SK-N-SH treated with all-trans-retinoic acid at 6 μM for 48 hours (cell line): ENCODE measurements around the gene CCDC148.

ENCODE experiments used
- ATAC-seq: fragments of 200-7000 bp; cut with Tn5 transposase; 3 replicates; pipeline ENCODE4 v1.9.1; 2020; ENCODE audit warnings: mild to moderate bottlenecking, moderate library complexity
- ARNTL ChIP-seq: fragments of 450-650 bp; formaldehyde crosslinking; IDR thresholded peaks from 2 replicates; pipeline ENCODE4 v1.5.0; 2020; ENCODE audit warnings: low read depth, mild to moderate bottlenecking, moderate library complexity, borderline replicate concordance
- BACH2 ChIP-seq: fragments of 250-450 bp; sonication (Bioruptor Pico); IDR thresholded peaks from 2 replicates; pipeline ENCODE4 v1.9.0; 2021; ENCODE audit warnings: mild to moderate bottlenecking, borderline replicate concordance
- CSDC2 ChIP-seq: fragments of 250-450 bp; sonication (Bioruptor Pico); IDR thresholded peaks from 2 replicates; pipeline ENCODE4 v1.5.0; 2020; ENCODE audit warnings: mild to moderate bottlenecking, moderate library complexity
- ESRRG ChIP-seq: fragments of 250-450 bp; sonication (Bioruptor Pico); IDR thresholded peaks from 2 replicates; pipeline ENCODE4 v1.6.1; 2021; ENCODE audit warnings: mild to moderate bottlenecking
- GLIS3 ChIP-seq: fragments of 250-450 bp; sonication (Bioruptor Pico); IDR thresholded peaks from 2 replicates; pipeline ENCODE4 v1.5.0; 2020; ENCODE audit warnings: mild to moderate bottlenecking, moderate library complexity
- ISL1 ChIP-seq: fragments of 250-450 bp; sonication (Bioruptor Pico); IDR thresholded peaks from 2 replicates; pipeline ENCODE4 v2.1.2; 2022; ENCODE audit warnings: mild to moderate bottlenecking, moderate library complexity
- OSR1 ChIP-seq: fragments of 250-450 bp; sonication (Bioruptor Pico); IDR thresholded peaks from 2 replicates; pipeline ENCODE4 v1.8.0; 2022; ENCODE audit warnings: moderate library complexity, mild to moderate bottlenecking, inconsistent platforms
- PPARA ChIP-seq: fragments of 250-450 bp; sonication (Bioruptor Pico); IDR thresholded peaks from 2 replicates; pipeline ENCODE4 v1.5.0; 2020; ENCODE audit warnings: mild to moderate bottlenecking, borderline replicate concordance
- RARB ChIP-seq: fragments of 250-450 bp; sonication (Bioruptor Pico); IDR thresholded peaks from 2 replicates; pipeline ENCODE4 v1.8.0; 2021; ENCODE audit warnings: mild to moderate bottlenecking, moderate library complexity
- TCF4 ChIP-seq: fragments of 250-450 bp; sonication (Bioruptor Pico); IDR thresholded peaks from 2 replicates; pipeline ENCODE4 v1.8.0; 2021; ENCODE audit warnings: mild to moderate bottlenecking, moderate library complexity, borderline replicate concordance
- TOX ChIP-seq: fragments of 250-450 bp; sonication (Bioruptor Pico); IDR thresholded peaks from 2 replicates; pipeline ENCODE4 v1.8.0; 2021; ENCODE audit warnings: mild to moderate bottlenecking, moderate library complexity, borderline replicate concordance
- ZC3H10 ChIP-seq: fragments of 250-450 bp; sonication (Bioruptor Pico); IDR thresholded peaks from 2 replicates; pipeline ENCODE4 v1.5.1; 2021; ENCODE audit warnings: mild to moderate bottlenecking, moderate library complexity
- ZFP3 ChIP-seq: fragments of 250-450 bp; sonication (Bioruptor Pico); IDR thresholded peaks from 2 replicates; pipeline ENCODE4 v1.5.0; 2020; ENCODE audit warnings: mild to moderate bottlenecking, moderate library complexity
- ZFP30 ChIP-seq: fragments of 450-650 bp; formaldehyde crosslinking; IDR thresholded peaks from 2 replicates; pipeline ENCODE4 v1.5.0; 2022; ENCODE audit warnings: mild to moderate bottlenecking, moderate library complexity
- ZNF565 ChIP-seq: fragments of 450-650 bp; formaldehyde crosslinking; conservative IDR thresholded peaks from 2 replicates; pipeline ENCODE4 v1.5.0; 2020; ENCODE audit warnings: low read depth, mild to moderate bottlenecking, moderate library complexity
- ZNF70 ChIP-seq: fragments of 450-650 bp; formaldehyde crosslinking; IDR thresholded peaks from 2 replicates; pipeline ENCODE4 v1.5.0; 2020; ENCODE audit warnings: mild to moderate bottlenecking, moderate library complexity
- ZNF8 ChIP-seq: fragments of 450-650 bp; formaldehyde crosslinking; IDR thresholded peaks from 2 replicates; pipeline ENCODE4 v1.5.0; 2020; ENCODE audit warnings: mild to moderate bottlenecking, moderate library complexity
- TF ChIP-seq, protein P1 (sequence below): fragments of 250-450 bp; sonication (Bioruptor Pico); IDR thresholded peaks from 2 replicates; pipeline ENCODE4 v1.5.1; 2020; ENCODE audit warnings: low read depth, mild to moderate bottlenecking, moderate library complexity
- TF ChIP-seq, protein P2 (sequence below): fragments of 250-450 bp; sonication (Bioruptor Pico); IDR thresholded peaks from 2 replicates; pipeline ENCODE4 v1.5.0; 2020; ENCODE audit warnings: mild to moderate bottlenecking, moderate library complexity
- TF ChIP-seq, protein P3 (sequence below): fragments of 250-450 bp; sonication (Bioruptor Pico); IDR thresholded peaks from 2 replicates; pipeline ENCODE4 v1.8.0; 2021; ENCODE audit warnings: low read depth, mild to moderate bottlenecking, moderate library complexity, borderline replicate concordance
- TF ChIP-seq, protein P4 (sequence below): fragments of 250-450 bp; sonication (Bioruptor Pico); IDR thresholded peaks from 2 replicates; pipeline ENCODE4 v1.8.0; 2020; ENCODE audit warnings: mild to moderate bottlenecking, moderate library complexity, borderline replicate concordance
- TF ChIP-seq, protein P5 (sequence below): fragments of 250-450 bp; sonication (Bioruptor Pico); IDR thresholded peaks from 2 replicates; pipeline ENCODE4 v1.5.1; 2021; ENCODE audit warnings: mild to moderate bottlenecking, moderate library complexity

Gene CCDC148

DNA sequence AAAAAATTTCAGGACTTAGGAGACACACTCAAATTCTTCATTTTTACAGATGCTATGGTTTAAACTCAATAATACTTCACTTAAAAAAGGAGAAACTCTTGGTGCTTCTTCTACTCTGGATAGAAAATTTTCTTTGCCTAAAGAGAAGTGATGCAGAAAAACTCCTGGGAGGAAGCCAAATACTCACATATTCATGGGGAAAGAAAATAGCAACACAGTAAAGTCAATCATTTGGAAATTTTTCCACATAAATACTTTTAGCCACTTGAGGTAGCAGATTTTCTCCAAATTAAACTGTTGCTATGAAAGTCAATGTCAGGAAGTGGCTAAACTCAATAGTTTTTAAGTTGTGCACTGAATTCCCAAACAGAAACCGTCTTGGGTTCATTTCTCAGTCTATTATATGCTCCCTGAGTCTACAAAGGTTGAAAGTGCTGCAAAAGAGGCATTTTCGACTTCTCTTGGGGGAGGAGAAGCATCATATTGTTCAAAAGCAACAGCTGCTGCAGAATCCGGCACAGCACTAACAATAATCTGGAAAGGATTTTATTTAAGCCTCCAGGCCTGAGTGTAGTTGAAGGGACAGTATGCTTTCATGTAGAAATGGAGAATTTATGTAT is 273.8 kb downstream of the CCDC148 start:
- ATAC-seq, result no peak
- TF ChIP-seq GLIS3, result no peak

DNA sequence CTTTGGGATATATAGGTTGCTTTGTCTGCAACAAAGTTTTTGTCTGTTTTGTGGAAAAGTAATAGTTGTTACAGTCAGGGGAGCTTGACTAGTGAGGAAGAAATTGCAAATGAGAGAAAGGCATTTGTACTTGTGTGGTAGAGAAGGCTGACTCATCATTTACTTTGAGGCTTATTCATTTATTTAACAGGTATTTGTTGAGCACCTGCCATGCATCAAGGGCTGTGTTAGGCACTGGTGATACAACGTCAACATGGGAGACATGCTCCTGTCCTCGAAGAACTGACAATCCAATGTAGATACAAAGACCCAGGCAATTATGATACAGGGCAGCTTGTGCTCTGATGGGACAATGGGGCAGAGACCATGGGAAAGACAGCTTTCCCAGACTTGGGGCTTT is 275.4 kb downstream of the CCDC148 start:
- TF ChIP-seq ISL1 (no peak), GLIS3 (no peak), ESRRG (CRISPR knock-in tag) (no peak), ZFP3 (CRISPR knock-in tag) (no peak), CSDC2 (no peak), BACH2 (CRISPR knock-in tag) (no peak), ZC3H10 (no peak), ZNF565 (no peak), PPARA (CRISPR knock-in tag) (no peak), TOX (CRISPR knock-in tag) (no peak), OSR1 (no peak), TCF4 (CRISPR knock-in tag) (no peak), ARNTL (CRISPR knock-in tag) (no peak), ZNF8 (CRISPR knock-in tag) (no peak), ZNF70 (no peak)
- TF ChIP-seq, protein P1, sequence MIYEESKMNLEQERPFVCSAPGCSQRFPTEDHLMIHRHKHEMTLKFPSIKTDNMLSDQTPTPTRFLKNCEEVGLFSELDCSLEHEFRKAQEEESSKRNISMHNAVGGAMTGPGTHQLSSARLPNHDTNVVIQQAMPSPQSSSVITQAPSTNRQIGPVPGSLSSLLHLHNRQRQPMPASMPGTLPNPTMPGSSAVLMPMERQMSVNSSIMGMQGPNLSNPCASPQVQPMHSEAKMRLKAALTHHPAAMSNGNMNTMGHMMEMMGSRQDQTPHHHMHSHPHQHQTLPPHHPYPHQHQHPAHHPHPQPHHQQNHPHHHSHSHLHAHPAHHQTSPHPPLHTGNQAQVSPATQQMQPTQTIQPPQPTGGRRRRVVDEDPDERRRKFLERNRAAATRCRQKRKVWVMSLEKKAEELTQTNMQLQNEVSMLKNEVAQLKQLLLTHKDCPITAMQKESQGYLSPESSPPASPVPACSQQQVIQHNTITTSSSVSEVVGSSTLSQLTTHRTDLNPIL (CRISPR knock-in tag), result no peak
- TF ChIP-seq, protein P2, sequence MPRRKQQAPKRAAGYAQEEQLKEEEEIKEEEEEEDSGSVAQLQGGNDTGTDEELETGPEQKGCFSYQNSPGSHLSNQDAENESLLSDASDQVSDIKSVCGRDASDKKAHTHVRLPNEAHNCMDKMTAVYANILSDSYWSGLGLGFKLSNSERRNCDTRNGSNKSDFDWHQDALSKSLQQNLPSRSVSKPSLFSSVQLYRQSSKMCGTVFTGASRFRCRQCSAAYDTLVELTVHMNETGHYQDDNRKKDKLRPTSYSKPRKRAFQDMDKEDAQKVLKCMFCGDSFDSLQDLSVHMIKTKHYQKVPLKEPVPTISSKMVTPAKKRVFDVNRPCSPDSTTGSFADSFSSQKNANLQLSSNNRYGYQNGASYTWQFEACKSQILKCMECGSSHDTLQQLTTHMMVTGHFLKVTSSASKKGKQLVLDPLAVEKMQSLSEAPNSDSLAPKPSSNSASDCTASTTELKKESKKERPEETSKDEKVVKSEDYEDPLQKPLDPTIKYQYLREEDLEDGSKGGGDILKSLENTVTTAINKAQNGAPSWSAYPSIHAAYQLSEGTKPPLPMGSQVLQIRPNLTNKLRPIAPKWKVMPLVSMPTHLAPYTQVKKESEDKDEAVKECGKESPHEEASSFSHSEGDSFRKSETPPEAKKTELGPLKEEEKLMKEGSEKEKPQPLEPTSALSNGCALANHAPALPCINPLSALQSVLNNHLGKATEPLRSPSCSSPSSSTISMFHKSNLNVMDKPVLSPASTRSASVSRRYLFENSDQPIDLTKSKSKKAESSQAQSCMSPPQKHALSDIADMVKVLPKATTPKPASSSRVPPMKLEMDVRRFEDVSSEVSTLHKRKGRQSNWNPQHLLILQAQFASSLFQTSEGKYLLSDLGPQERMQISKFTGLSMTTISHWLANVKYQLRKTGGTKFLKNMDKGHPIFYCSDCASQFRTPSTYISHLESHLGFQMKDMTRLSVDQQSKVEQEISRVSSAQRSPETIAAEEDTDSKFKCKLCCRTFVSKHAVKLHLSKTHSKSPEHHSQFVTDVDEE (CRISPR knock-in tag), result no peak
- ATAC-seq, result no peak

DNA sequence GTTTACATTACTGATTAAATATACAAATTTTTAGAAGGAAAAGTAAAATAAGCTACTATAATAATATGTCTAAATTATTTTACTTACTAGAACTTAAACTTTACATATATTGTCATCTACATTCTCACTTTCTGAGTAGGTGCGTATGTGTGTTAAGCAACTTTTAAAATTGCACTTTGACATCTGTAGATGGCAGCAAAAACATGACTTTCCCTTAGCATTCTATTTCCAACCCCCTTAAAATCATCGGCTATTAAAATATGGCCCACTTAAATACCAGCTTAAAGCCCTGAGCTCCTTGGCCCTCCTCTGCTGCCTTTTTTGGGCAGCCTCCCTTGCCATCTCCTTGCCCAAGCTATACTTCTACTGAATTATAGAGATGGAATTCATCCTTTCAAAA is 276.9 kb downstream of the CCDC148 start:
- TF ChIP-seq ZNF565 (no peak), ZNF8 (CRISPR knock-in tag) (no peak), PPARA (CRISPR knock-in tag) (no peak), ARNTL (CRISPR knock-in tag) (no peak), BACH2 (CRISPR knock-in tag) (no peak), RARB (CRISPR knock-in tag) (no peak), GLIS3 (no peak), ESRRG (CRISPR knock-in tag) (no peak), OSR1 (no peak), ZFP30 (CRISPR knock-in tag) (no peak), ZFP3 (CRISPR knock-in tag) (no peak), ZNF70 (no peak), CSDC2 (no peak), TCF4 (CRISPR knock-in tag) (no peak)
- TF ChIP-seq, protein P3, sequence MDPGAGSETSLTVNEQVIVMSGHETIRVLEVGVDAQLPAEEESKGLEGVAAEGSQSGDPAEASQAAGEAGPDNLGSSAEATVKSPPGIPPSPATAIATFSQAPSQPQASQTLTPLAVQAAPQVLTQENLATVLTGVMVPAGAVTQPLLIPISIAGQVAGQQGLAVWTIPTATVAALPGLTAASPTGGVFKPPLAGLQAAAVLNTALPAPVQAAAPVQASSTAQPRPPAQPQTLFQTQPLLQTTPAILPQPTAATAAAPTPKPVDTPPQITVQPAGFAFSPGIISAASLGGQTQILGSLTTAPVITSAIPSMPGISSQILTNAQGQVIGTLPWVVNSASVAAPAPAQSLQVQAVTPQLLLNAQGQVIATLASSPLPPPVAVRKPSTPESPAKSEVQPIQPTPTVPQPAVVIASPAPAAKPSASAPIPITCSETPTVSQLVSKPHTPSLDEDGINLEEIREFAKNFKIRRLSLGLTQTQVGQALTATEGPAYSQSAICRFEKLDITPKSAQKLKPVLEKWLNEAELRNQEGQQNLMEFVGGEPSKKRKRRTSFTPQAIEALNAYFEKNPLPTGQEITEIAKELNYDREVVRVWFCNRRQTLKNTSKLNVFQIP (CRISPR knock-in tag), result no peak
- TF ChIP-seq, protein P4, sequence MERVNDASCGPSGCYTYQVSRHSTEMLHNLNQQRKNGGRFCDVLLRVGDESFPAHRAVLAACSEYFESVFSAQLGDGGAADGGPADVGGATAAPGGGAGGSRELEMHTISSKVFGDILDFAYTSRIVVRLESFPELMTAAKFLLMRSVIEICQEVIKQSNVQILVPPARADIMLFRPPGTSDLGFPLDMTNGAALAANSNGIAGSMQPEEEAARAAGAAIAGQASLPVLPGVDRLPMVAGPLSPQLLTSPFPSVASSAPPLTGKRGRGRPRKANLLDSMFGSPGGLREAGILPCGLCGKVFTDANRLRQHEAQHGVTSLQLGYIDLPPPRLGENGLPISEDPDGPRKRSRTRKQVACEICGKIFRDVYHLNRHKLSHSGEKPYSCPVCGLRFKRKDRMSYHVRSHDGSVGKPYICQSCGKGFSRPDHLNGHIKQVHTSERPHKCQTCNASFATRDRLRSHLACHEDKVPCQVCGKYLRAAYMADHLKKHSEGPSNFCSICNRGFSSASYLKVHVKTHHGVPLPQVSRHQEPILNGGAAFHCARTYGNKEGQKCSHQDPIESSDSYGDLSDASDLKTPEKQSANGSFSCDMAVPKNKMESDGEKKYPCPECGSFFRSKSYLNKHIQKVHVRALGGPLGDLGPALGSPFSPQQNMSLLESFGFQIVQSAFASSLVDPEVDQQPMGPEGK, result no peak
- TF ChIP-seq, protein P5, sequence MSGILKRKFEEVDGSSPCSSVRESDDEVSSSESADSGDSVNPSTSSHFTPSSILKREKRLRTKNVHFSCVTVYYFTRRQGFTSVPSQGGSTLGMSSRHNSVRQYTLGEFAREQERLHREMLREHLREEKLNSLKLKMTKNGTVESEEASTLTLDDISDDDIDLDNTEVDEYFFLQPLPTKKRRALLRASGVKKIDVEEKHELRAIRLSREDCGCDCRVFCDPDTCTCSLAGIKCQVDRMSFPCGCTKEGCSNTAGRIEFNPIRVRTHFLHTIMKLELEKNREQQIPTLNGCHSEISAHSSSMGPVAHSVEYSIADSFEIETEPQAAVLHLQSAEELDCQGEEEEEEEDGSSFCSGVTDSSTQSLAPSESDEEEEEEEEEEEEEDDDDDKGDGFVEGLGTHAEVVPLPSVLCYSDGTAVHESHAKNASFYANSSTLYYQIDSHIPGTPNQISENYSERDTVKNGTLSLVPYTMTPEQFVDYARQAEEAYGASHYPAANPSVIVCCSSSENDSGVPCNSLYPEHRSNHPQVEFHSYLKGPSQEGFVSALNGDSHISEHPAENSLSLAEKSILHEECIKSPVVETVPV (CRISPR knock-in tag), result no peak
- TF ChIP-seq, protein P2 (CRISPR knock-in tag), result no peak
- ATAC-seq, result peak; percentile 61
